PC-9 (cell line): ENCODE results near the gene MACROD1. TPM values are rescaled to one million over a fixed set of nuclear protein-coding genes. Genes with fewer than 3 reads are reported as not detected.

Source experiments
- BruUV-seq: library from RNA; stranded (reverse); fragments of 400-500 nt; replicated peaks from 2 replicates; lab custom pipeline; 2021; lab: Mats Ljungman, UMichigan
- CTCF ChIA-PET: fragments of 300-600 bp; sonication (Branson Sonifier 250); formaldehyde crosslinking; loops from one replicate; lab custom pipeline; 2022; ENCODE audit warnings: antibody characterized with exemption; lab: Charles Lee
- POLR2A ChIA-PET: fragments of 300-600 bp; sonication (Branson Sonifier 250); formaldehyde crosslinking; loops from one replicate; lab custom pipeline; 2022; ENCODE audit warnings: antibody characterized with exemption; ENCODE audit not compliant: unreplicated experiment; lab: Charles Lee
- DNase-seq, 2 experiments: peaks; one replicate each; pipeline versions ENCODE4 v3.0.0 to v3.0.0-alpha.2; 2015 to 2022; ENCODE audit warnings: mixed read lengths in 1 of 2
- H2AFZ ChIP-seq: fragments of 200-600 bp; sonication (generic); 2 replicates; pipeline ENCODE4 v1.8.1; 2017; ENCODE audit warnings: antibody characterized with exemption
- H3F3A ChIP-seq: fragments of 200-600 bp; sonication (generic); 2 replicates; pipeline ENCODE4 v1.8.1; 2017; ENCODE audit warnings: antibody characterized with exemption, mild to moderate bottlenecking, low read depth; ENCODE audit not compliant: insufficient read depth
- H3K27ac ChIP-seq: fragments of 200-600 bp; sonication (generic); 2 replicates; pipeline ENCODE4 v1.6.1; 2016; ENCODE audit warnings: mixed run types
- H3K27me3 ChIP-seq: fragments of 200-600 bp; sonication (generic); 2 replicates; pipeline ENCODE4 v1.6.1; 2016; ENCODE audit warnings: low read depth, mixed run types; ENCODE audit not compliant: insufficient read depth
- H3K36me3 ChIP-seq: fragments of 200-600 bp; sonication (generic); 2 replicates; pipeline ENCODE4 v1.6.1; 2016; ENCODE audit warnings: low read depth, mixed run types
- H3K4me1 ChIP-seq: fragments of 200-600 bp; sonication (generic); replicated peaks from 2 replicates; pipeline ENCODE4 v1.6.1; 2016; ENCODE audit warnings: mixed run types; ENCODE audit not compliant: insufficient read depth
- H3K4me2 ChIP-seq: fragments of 200-600 bp; sonication (generic); 2 replicates; pipeline ENCODE4 v1.6.1; 2017; ENCODE audit warnings: mixed run types
- H3K4me3 ChIP-seq: fragments of 200-600 bp; sonication (generic); 2 replicates; pipeline ENCODE4 v1.6.1; 2016; ENCODE audit warnings: mixed run types
- H3K79me2 ChIP-seq: fragments of 200-600 bp; sonication (generic); 2 replicates; pipeline ENCODE4 v1.6.1; 2017; ENCODE audit warnings: low read depth, mixed run types
- H3K9me2 ChIP-seq: fragments of 200-600 bp; sonication (generic); 2 replicates; pipeline ENCODE4 v1.8.1; 2017; ENCODE audit warnings: mild to moderate bottlenecking; ENCODE audit not compliant: insufficient read depth
- H3K9me3 ChIP-seq: fragments of 200-600 bp; sonication (generic); 2 replicates; pipeline ENCODE4 v1.8.1; 2016; ENCODE audit warnings: low read depth; ENCODE audit not compliant: insufficient read depth
- H4K20me1 ChIP-seq: fragments of 200-600 bp; sonication (generic); 2 replicates; pipeline ENCODE4 v1.8.1; 2017; ENCODE audit not compliant: insufficient read depth
- EZH2 ChIP-seq: fragments of 200-600 bp; sonication (generic); IDR thresholded peaks from 2 replicates; pipeline ENCODE4 v1.8.0; 2017; ENCODE audit warnings: antibody characterized with exemption, low read depth
- intact Hi-C: fragments of 100-400 bp; cut with micrococcal nuclease; formaldehyde crosslinking; loops from one replicate; pipeline ENCODE4 v1.10.0; 2022; ENCODE audit not compliant: unreplicated experiment
- total RNA-seq: library from RNA; stranded (reverse); gene quantifications from 2 replicates; pipeline ENCODE4 v1.2.3, GENCODE V29; 2021
- TF ChIP-seq, protein P1 (sequence below): fragments of 200-600 bp; sonication (generic); conservative IDR thresholded peaks from 2 replicates; pipeline ENCODE4 v1.6.1; 2017; ENCODE audit warnings: mixed run types, antibody characterized with exemption, mild to moderate bottlenecking, moderate library complexity

The MACROD1 gene
- total RNA-seq, 1 experiment from 2014 or later, result 41.0 TPM

DNA sequence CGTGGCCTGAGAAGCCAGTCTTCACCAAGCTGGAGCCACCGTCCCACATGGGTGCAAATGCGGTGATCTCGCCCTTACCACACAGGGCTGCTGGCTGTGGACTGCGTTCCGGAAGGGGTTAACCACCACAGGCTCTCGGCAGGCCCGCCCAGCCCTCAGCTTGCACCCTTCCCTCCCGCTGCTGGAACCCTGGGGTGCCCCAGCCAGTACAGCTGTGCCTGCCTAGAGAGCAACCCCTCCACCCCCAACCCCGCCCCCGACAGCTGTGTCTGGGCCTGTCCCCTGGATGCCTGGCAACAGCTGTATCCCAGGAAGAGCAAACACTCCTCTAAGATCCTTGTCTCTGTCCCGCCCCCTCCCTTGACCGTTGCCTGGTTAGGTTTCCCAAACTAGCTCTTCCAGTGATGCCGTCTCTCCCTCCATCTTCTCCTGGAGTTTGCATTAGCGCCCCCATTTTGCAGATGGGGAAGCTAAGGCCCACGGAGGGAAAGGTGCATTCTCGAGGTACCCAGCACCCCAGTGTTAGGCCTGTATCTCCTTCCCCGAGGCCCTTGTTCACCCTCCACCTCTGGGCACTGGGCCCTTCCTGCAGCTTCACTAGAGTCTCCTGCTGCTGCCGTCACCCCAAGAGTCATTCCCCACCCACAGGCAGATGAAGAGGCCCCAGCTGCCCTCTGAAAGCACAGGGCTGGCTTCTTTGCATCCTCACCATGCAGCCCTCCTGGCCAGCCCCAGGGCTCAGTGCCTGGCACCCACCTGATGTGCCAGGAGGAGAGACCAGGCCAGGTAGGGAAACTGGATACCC lies 204.1 kb downstream of the MACROD1 start:
- CTCF ChIA-PET, result interaction anchor here (0.6 to 0.7 kb wide), 2 partner anchors 123 to 124 kb away, joined by 6 to 7 read pairs; no protein-coding TSS in a partner anchor
- POLR2A ChIA-PET, result no interaction called here
- no peak for TF ChIP-seq EZH2
- TF ChIP-seq, protein P1, sequence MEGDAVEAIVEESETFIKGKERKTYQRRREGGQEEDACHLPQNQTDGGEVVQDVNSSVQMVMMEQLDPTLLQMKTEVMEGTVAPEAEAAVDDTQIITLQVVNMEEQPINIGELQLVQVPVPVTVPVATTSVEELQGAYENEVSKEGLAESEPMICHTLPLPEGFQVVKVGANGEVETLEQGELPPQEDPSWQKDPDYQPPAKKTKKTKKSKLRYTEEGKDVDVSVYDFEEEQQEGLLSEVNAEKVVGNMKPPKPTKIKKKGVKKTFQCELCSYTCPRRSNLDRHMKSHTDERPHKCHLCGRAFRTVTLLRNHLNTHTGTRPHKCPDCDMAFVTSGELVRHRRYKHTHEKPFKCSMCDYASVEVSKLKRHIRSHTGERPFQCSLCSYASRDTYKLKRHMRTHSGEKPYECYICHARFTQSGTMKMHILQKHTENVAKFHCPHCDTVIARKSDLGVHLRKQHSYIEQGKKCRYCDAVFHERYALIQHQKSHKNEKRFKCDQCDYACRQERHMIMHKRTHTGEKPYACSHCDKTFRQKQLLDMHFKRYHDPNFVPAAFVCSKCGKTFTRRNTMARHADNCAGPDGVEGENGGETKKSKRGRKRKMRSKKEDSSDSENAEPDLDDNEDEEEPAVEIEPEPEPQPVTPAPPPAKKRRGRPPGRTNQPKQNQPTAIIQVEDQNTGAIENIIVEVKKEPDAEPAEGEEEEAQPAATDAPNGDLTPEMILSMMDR, result no peak
- no peak for DNase-seq
- H3K27ac ChIP-seq, result no peak overlapping the region
- BruUV-seq, result no TSS peak
- H3K36me3 ChIP-seq, result no peaks in the 10 kb centered on the region
- no peak overlapping the region for H3K4me2 ChIP-seq
- intact Hi-C loops, result no loop called here
- no peaks in the 10 kb centered on the region for H3K9me2 ChIP-seq
- no peaks in the 10 kb centered on the region for H3K27me3 ChIP-seq
- H2AFZ ChIP-seq, result no peak overlapping the region
- H4K20me1 ChIP-seq, result 0 out of 2 replicates have a peak, but pooled peaks cover 7% of the 10 kb centered on the region
- H3K4me1 ChIP-seq, result no peaks in the 10 kb centered on the region
- no peaks in the 10 kb centered on the region for H3K9me3 ChIP-seq
- H3F3A ChIP-seq, result peaks cover 13% of the 10 kb centered on the region; the same call in 1 of the 2 replicates
- no peaks in the 10 kb centered on the region for H3K79me2 ChIP-seq
- H3K4me3 ChIP-seq, result no peak overlapping the region

DNA sequence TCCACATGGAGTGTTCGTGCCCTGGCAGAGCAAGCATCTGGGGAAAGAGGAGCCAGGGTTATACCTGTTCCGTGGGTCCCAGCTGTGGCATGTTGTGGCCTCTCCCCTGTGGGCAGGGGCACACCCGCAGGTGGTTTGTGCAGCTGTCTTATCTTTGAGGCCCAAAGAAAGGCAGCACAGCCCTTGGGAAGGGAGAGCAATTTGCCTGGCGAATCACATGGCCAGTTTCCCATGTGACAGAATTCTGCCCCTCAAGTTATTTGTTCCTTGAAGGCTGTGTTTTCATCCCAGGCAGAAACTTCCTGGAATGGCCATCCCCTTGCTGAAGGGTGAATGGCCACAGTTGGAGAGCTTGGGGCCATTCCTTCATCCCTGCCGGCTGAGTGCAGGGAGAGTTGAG lies 207.9 kb downstream of the MACROD1 start:
- Histone ChIP-seq H3K27ac (no peak overlapping the region), H3K4me1 (no peaks in the 10 kb centered on the region), H2AFZ (no peak overlapping the region), H3K79me2 (no peaks in the 10 kb centered on the region), H3F3A (no peaks in the 10 kb centered on the region; the same call in 1 of the 2 replicates), H3K4me2 (no peak overlapping the region), H3K4me3 (no peak overlapping the region), H3K9me2 (no peaks in the 10 kb centered on the region), H3K36me3 (no peaks in the 10 kb centered on the region; the same call in 1 of the 2 replicates), H3K9me3 (no peaks in the 10 kb centered on the region), H3K27me3 (no peaks in the 10 kb centered on the region), H4K20me1 (peaks cover 10% of the 10 kb centered on the region; the same call in 1 of the 2 replicates)
- DNase-seq, result no peak
- POLR2A ChIA-PET, result no interaction called here
- CTCF ChIA-PET, result no interaction called here
- intact Hi-C loops, result no loop called here
- no TSS peak for BruUV-seq
- TF ChIP-seq, protein P1, result no peak
- TF ChIP-seq EZH2, result no peak

DNA sequence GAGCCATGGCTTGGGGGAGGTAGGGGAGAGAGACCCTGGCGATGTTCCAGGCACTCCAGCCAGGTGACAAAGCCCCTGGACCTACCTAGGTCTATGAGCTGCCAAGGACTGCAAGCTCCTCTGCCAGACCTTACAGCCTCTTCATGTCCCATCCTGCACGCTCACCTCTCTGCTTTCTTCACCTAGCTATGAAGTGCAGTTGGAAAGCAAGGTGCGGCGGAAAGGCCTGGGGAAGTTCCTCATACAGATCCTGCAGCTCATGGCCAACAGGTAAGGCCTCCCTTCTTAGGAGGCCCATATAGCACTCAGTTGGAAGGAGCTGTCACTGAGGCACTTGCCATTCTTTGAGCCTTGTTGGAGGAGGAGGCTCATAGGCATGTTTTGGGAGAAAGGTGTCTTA lies 213.3 kb downstream of the MACROD1 start:
- H2AFZ ChIP-seq, result no peak overlapping the region
- intact Hi-C loops, result no loop called here
- DNase-seq, result no peak
- H3K4me2 ChIP-seq, result no peak overlapping the region
- H3F3A ChIP-seq, result peaks cover 8% of the 10 kb centered on the region; the same call in 1 of the 2 replicates
- no peaks in the 10 kb centered on the region for H3K4me1 ChIP-seq
- H3K36me3 ChIP-seq, result peaks cover 23% of the 10 kb centered on the region
- no peaks in the 10 kb centered on the region for H3K79me2 ChIP-seq
- POLR2A ChIA-PET, result interaction anchor here (0.7 kb wide), 1 partner anchor 272 kb away, joined by 4 read pairs; the partner anchor contains the start of gene RTN3
- H3K4me3 ChIP-seq, result no peak overlapping the region
- H3K9me3 ChIP-seq, result no peaks in the 10 kb centered on the region
- peaks cover 4% of the 10 kb centered on the region for H4K20me1 ChIP-seq
- H3K27me3 ChIP-seq, result no peaks in the 10 kb centered on the region
- CTCF ChIA-PET, result no interaction called here
- TF ChIP-seq EZH2, result no peak
- TF ChIP-seq, protein P1, result no peak
- H3K9me2 ChIP-seq, result no peaks in the 10 kb centered on the region
- no TSS peak for BruUV-seq
- H3K27ac ChIP-seq, result no peak overlapping the region
